Suppressor macrophage (primary cell): ENCODE measurements around the gene SNRPA1.

Source experiments
- DNase-seq, 4 experiments: peaks; one replicate each; pipeline ENCODE4 v3.0.0-alpha.2; 2020 to 2022

SNRPA1 gene

DNA sequence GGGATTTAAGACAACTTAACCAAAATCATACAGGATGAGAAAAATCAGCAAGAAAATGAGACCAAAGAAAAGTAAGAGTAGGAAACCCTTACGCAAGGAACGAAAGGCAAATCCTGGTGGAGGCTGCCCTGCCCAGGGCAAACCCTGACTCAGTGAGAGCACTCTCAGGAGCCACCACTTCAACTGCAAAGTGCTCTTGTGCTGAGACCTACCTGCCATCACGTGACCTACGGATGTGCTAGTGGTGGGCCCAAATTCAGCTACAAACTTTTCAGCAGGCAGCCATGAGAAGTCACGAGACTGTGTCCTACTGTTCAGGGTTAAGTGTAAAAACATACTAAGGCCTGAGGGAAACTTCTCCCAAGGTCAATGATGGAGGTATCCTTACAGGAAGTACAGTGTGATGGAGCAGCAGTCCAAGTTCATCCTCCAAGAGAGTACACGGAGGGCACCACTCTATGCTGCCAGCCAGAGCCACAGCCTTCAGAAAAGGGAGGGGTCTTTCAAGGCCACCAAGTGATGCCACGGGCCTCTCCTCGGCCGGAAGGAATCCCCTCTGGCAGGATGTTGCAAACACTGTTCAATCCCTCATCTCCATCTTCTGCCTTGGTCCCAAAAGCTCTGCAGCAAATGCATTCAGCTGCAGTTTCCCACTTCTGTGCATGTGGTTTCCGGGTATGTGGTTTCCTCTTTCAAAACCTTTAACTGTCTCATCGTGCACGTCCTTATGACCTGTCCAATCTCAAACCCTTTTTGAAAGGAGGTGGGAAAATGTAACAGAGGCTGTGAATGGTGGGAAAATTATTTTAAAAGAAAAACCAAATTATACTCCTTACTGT is 52.7 kb downstream of the SNRPA1 start:
- peak; percentile 67 to 86 (median 74) for DNase-seq

GRCh38 chr15:101240358-101240757 is 54.7 kb downstream of the SNRPA1 start:
- DNase-seq: no peak

- peak in 2 of 4 experiments; percentile 21 to 31 for DNase-seq
Measured at GRCh38 chr15:101239724-101240136, 55.3 kb downstream of the SNRPA1 start.

- DNase-seq: peak; percentile 54 to 81 (median 72)
Measured at GRCh38 chr15:101237251-101237650, 57.8 kb downstream of the SNRPA1 start.

- no peak for DNase-seq
Measured at GRCh38 chr15:101233651-101234280, 61.3 kb downstream of the SNRPA1 start.

GRCh38 chr15:101232677-101233076 is 62.4 kb downstream of the SNRPA1 start:
- DNase-seq: no peak
